GM12874 (cell line): Measurements from ENCODE around the gene MPP4.

Source experiments
- TF ChIP-seq, protein P1 (sequence below): IDR thresholded peaks from 2 replicates; pipeline ENCODE4 v1.5.1; 2011; ENCODE audit warnings: low read depth, mild to moderate bottlenecking, control low read depth, low read length, moderate library complexity; ENCODE audit not compliant: insufficient read depth

MPP4 gene

GRCh38 chr2:201697899-201698298 lies 545 bp downstream of the MPP4 start:
- TF ChIP-seq, protein P1, sequence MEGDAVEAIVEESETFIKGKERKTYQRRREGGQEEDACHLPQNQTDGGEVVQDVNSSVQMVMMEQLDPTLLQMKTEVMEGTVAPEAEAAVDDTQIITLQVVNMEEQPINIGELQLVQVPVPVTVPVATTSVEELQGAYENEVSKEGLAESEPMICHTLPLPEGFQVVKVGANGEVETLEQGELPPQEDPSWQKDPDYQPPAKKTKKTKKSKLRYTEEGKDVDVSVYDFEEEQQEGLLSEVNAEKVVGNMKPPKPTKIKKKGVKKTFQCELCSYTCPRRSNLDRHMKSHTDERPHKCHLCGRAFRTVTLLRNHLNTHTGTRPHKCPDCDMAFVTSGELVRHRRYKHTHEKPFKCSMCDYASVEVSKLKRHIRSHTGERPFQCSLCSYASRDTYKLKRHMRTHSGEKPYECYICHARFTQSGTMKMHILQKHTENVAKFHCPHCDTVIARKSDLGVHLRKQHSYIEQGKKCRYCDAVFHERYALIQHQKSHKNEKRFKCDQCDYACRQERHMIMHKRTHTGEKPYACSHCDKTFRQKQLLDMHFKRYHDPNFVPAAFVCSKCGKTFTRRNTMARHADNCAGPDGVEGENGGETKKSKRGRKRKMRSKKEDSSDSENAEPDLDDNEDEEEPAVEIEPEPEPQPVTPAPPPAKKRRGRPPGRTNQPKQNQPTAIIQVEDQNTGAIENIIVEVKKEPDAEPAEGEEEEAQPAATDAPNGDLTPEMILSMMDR: no peak

GRCh38 chr2:201696151-201696659 lies 2.2 kb downstream of the MPP4 start:
- TF ChIP-seq, protein P1: no peak

- TF ChIP-seq, protein P1: no peak
These were observed 13.3 kb downstream of the MPP4 start for GRCh38 chr2:201685156-201685555.

DNA sequence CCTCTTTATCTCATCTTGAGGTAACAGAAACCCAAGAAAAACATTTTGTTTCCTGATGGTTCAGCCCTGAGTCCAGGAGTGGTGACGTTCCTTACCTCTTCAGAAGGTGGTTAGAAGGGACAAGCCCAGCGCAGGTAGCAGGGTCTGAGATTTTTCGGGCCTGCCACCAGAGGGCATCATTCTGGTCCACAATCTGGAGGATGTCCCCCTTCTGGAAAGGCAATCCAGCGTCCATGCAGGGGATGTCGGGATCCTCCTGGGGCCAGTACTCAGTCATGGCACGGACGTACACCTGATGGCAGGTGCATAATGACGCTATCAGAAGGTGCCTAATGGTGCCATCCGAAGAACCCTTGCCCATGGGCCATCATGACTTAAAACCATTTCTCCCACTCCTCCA lies 17.7 kb downstream of the MPP4 start:
- TF ChIP-seq, protein P1: peak; percentile 58

DNA sequence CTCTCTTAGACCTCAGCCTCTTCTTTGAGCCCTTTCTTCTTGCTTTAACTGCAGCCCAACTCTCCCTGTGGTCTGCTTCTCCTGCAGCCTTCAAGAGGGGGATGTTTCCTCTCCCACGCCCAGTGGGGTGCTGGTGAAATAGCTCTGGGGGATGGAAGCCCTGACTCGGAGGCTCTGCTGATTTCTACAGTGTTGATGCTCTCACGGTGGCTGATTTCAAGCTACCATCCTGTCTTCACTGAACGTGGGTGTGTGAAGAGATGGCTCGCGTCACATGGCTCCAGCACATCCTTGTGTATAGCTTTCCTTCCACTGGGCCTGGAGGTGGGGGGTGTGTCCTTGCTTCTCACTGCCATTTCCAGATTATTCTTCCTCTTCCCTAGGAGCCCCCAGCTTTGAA lies 20.0 kb downstream of the MPP4 start:
- TF ChIP-seq, protein P1: no peak

DNA sequence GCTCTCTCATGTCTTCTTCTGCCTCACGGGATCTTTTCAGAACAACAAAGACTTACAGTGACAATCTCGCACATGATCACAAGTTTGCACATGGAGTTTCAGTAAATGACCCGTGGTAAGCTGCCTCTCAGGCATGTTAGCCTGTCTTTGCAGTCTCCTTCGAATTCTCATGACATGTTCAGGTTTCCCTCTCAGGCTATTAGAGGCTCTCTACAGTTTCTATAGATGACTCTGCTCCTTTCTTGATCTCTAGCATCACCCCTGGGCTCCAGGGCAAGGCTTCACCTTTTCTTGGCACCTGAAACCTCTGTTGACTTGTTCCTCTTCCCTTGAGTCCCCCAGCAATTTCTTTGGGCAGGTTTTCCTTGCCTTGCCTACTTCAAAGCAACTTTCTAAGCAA lies 23.0 kb downstream of the MPP4 start:
- TF ChIP-seq, protein P1: no peak

GRCh38 chr2:201674794-201675193 lies 23.6 kb downstream of the MPP4 start:
- TF ChIP-seq, protein P1: no peak
